GM18867 (cell line): Measurements from ENCODE around the gene FOXA3.
A peak's percentile ranks its signal among the peaks of the same experiment; 100 is the strongest.

ENCODE experiments used
- ATAC-seq: cut with Tn5 transposase; IDR thresholded peaks from one replicate; pipeline ENCODE4 v1.9.1; 2021; ENCODE audit warnings: mild to moderate bottlenecking, moderate library complexity; ENCODE audit not compliant: unreplicated experiment

Gene FOXA3

GRCh38 chr19:45872095-45872919, 8.2 kb downstream of the FOXA3 start:
- ATAC-seq: no peak

GRCh38 chr19:45873219-45873772, 9.2 kb downstream of the FOXA3 start:
- ATAC-seq: no peak

DNA sequence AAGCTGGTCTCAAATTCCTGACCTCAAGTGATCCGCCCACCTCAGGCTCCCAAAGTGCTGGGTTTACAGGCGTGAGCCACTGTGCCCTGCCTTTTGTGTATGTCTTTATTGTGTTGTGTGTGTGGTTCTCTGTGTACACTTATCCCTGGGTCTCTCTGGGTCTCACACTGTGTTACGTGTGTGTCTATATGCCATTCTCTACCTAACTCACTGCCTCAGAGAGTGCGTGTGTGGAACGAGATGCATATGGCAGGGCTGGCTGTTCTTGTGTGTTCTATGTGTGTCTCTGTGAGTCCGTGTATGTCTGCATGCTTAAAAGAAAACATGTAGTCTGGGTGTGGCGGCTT, 10.5 kb downstream of the FOXA3 start:
- ATAC-seq: no peak

GRCh38 chr19:45876161-45876410, 12.0 kb downstream of the FOXA3 start:
- no peak for ATAC-seq

GRCh38 chr19:45876411-45877197, 12.5 kb downstream of the FOXA3 start:
- no peak for ATAC-seq

- ATAC-seq: no peak
Observed at GRCh38 chr19:45878043-45878794, 14.1 kb downstream of the FOXA3 start.

- ATAC-seq: no peak
Observed at GRCh38 chr19:45879055-45879454, 14.9 kb downstream of the FOXA3 start.

GRCh38 chr19:45879971-45880370, 15.8 kb downstream of the FOXA3 start:
- no peak for ATAC-seq

GRCh38 chr19:45881082-45881908, 17.2 kb downstream of the FOXA3 start:
- ATAC-seq: no peak

- no peak for ATAC-seq
Observed at GRCh38 chr19:45881909-45882528, 17.9 kb downstream of the FOXA3 start.

GRCh38 chr19:45882652-45883585, 18.8 kb downstream of the FOXA3 start:
- no peak for ATAC-seq

DNA sequence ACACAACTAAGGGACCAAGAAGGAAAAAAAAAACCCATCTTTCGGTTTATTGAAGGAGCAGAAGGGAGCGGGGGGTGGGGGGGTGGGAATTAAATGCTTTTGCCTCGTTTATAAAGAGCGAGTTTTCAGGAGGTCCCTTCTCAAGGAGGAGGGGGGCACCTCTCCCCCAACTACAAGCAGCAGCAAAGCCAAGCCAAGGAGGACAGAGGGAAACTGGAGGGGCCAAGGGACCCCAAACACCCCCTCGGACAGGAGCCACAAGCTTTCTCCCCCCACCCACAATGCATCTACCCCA, 19.4 kb downstream of the FOXA3 start:
- no peak for ATAC-seq

DNA sequence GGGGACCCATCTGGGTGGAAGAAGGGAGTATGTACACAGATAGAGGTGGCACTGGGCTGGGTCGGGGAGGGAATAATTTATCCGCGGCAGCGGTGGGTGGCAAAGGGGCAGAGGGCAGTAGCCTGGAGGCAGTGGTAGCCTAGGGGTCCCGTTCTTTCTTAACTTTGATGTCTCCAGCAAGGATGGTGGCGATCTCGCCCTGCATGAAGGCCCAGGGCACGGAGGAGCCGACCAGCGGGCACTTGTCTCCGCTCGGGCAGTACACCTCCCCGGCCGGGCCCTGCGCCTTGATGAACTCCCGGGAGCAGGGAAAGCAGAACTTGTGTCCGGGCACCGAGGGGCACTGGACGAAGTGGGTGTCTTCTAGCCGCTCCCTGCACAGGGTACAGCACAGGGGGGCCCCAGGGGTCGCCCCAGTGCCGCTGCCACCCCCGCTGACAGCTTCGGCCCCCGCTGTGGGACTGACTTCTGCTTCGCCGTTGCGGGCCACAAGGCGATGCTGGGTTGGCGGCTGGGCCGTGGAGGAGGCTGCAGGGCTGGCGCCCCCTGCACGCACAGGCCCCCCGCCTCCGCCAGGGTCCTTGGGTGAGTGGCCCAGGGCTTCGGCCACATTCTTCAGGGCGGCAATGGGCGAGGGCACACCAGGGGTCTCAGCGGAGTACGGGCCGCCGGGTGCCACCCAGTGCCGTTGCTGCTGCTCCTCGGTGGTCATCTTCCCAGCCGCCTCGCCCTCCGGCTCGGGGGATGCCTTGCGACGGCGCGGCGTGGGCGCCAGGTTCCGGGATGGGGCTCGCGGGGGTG, 20.0 kb downstream of the FOXA3 start:
- ATAC-seq: no peak

DNA sequence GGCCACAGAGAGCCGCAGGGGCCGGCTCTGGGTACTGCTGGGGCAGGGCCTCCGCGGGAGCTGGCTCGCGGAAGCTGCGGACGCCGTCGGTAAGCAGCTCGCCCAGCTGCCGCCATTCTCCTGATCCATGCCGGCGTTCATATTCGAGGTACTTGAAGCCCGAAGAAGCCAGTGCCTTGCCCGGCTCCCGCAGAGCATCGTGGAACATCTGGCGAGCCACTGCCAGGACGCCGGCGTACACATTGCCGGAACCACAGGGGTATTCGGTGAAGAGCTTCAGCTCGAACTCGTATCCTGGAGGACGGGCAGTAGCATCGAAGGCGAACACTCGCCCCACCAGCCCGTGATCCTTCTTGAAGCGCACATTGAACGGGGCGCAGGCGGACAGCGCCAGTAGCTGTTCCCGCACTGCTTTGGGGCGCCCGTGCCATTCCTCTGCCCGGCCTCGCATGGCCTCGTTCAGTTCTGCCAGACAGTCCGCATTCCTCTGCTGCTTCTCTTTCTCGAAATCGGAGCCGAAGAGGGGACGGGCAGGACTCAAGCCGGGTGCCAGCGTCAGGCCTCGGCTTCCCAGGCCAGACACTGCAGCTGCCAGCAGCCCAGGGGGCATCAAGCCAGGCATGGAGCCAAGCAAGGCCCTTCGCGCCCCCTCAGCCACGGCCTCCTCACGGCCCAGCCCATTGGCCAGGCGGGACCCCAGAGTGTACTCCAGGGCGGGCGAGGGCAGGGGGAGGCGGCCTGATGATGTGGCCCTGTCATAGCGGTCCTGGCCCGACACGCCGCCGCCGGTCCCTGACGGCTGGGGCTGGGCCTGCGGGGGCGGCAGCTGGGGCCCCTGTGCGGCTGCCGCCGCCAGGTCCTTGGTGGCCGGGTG, 20.8 kb downstream of the FOXA3 start:
- ATAC-seq: peak; percentile 0

GRCh38 chr19:45885556-45886426, 21.7 kb downstream of the FOXA3 start, which contains the start of gene IRF2BP1:
TSS of gene IRF2BP1 (minus strand) at chr19:45886141. CDS start at chr19:45885774, 367 bp downstream.
- peak; percentile 53 for ATAC-seq

DNA sequence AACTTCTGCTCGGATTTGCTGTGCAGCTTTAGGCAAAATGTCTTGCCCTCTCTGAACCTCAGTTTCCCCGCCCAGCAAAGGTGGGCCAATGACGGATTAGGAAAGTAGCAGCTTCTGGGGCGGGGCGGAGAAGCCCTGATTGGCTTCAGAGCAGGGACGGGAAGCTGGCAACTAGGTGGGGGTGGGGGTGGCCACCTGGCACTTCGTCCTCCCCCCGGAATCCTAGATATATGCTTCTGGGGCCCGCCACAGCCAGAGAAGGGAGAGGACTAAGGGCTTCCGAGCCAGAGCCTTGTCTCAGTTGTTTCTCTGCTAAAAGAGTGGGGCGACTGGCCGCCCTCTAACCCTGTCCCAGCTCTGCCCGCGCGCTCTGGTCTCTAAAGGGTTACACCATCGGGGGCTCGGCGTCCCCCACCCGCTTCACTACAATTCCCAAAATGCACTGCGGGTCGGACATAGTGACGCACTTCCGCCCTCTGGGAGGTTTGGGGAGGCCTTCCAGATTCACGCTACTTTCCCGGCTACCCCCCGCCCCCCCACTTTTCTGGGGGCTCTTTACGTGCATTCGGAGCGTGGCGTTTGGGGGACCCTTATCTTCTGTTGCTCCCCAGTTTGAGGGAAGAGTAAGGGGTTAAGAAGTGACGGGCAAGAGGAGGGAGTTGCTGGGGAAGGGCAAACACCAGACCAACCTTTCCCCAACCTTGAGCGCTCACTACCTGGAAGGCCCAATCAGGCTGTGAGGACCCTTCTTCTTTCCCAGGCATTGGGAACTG, 22.5 kb downstream of the FOXA3 start:
- peak; percentile 49 for ATAC-seq
